SKM-1 treated with dmso at 0.1 percent for 144 hours (cell line): ENCODE measurements around the gene PYGO2.

Source experiments
- DNase-seq: peaks from one replicate; lab custom pipeline; 2025; ENCODE audit not compliant: unreplicated experiment; lab: John Stamatoyannopoulos, UW

Gene PYGO2

DNA sequence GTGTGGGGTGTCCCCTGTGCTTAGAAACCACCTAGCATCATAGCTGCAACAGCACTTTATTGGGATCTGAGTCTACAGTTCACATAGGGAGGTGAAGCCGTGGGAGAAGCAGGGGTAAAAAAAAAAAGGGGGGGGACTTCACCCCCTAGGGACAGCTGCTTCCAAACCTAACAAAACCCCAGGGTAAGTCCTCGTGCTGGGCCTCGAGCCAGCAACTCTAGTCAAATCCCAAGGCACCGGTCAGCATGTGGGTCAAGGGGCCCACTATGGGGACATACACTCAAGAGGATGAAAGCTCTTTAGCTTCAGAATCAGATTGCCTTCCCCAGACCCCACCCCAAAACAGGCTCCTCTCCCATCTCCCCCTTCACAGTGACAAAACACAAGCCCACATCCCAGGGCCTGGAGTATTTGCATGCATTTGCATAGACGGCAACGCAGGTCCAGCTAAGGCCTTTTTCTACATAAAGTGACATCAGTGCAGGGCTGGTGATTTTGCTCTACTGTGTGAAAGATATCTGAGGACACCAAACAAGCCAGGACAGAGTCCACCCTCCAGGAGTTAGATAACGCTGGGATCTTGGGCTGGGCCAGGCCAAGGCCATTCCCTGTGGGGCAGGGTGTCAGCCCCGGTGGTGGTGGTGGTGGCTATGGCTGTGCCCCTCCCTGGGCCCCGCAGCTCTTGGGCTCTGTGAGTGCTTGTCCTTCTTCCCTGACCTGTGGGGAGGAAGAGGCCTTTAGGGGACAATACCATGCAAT lies 17.0 kb downstream of the PYGO2 start:
- no peak for DNase-seq

DNA sequence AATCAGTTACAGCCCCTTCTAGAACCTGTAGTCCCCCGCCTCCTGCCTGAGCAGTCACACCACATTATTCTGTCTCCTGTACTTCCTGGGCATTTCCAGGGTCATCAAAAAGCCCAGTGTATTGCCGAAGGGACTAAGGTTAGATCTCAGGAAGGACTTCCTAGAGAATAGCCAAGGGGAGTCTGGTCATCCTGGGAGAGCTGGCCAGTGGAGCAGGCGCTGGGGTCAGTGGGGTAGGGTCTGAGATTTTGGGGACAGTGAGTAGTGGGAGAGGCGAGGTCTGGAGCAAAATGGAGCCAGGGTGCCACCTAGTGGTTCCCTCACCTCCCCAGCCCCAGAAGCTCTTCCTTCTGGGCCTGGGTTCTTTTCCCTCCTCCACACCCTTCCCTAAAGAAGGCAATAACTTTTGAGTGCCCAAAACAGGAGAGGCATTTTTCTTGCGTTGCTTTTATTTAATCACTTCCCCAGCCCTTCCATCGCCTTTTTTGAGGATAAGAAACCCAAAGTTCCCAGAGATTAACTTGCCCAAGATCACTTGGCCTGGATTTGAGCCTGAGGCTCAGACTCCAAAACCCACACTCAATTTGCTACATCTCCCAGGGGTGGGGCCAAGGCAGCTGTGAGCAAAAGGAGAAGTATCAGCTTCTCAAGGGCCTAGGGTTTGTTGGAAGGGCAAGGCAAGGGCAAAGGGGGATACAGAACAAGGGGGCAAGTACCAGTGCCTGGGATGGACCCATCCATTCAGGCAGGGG lies 17.8 kb downstream of the PYGO2 start:
- peak; percentile 83 for DNase-seq

DNA sequence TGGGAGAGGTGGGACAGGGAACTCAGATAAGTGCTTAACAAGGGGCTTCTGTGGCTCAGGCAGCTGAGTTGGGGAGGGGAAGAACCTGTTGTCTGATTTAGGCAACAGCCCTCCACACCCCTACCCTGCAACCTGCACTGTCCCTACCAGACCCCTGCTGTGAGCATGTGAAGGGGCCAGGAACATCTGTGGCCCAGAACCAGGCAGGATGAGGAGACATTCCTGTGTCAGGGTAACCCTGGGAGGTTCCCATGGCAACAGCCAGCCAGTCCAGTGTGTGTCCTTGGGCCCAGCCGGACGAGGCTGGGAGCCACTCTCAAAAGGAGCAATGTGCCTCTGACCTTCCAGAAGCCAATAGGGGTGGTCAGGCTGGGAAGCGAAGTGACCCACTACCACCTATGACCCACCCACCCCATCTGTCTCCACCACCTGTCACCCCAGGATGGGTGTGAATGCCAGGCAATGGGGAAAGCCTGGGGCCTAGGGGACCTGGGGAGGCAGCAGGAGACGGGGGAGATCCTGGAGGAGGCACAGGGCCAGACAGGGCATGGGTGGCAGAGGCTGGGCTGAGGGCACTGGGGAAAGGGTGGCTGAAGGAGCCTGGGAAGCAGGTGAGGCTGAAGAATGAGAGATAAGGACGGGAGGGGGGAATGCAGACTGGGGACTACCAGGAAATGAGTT lies 20.1 kb downstream of the PYGO2 start:
- no peak for DNase-seq

DNA sequence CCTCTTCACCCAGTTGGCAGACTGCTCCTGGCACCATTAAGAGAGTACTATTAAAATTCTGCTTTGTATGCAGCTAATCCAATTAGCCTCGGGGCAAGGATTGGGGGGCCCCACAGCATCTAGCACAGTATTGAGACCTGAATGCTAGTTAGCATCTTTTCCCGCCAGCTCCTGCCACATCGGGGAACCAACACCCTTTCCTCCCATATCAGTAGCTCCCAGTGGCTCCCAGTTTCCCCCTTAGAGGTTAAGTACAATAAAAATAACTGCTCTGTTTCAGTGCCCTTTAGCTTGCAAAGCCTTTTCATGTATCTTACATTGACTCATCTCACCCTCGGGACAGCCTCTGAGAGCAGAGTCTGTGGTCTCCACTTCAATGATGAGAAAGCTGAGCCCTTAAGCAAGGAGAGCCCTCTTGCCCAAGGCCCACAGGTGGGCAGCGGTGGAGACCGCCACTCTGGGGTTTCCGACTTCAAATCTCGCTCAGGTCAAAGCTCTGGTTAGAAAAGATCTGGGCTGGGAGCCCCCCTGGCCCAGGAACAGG lies 20.9 kb downstream of the PYGO2 start:
- DNase-seq: no peak

DNA sequence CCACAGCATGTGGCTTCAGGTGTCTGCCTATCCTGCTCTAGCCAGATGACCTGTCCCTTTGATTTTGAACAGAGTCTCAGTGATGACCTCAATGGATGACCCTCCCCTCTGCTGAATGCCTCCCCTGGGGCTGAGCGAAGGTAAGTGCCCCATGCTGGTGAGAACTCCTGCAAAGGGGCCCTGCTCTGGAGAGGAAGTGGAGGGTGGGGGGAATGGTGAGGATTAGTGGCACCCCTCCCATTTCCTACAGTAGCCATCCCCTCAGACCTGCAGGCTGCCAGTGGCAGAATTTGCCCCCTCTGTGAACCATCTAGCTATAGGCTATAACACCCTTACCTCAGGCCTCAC lies 21.4 kb downstream of the PYGO2 start:
- DNase-seq: no peak

DNA sequence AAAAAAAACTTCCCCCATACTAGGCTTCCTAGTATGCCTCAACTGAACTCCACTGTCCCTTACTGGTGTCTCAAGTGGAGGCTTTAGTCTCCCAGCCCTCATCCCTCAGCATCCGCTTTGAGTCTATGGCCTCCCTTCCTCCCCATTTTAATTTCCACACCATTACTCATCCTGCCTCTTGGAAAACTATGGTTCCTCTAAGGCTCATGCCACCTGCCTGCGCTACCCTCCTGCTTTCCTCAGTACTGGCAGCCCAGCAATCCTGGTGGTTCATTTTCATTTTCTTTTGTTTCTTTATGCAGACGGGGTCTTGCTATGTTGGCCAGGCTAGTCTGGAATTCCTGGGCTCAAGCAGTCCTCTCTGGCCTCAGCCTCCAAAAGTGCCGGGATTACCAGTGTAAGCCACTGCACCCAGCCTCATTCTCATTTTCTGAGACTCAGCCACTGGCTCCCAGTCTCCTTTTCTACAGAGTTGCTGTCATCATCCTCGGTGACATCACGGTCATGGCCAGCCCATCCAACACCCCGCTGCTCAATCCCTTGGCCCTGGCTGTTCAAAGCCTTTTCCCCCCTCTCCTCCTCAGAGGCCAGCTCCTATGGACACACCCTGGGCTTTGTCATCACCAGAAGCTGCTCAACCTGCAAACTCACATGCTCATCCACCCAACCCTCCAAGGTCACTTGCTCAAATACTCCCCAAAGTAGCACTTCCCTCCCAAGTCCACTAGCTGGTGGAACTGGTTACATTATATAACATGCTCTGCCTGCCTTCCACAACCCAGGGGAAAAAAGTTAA lies 22.8 kb downstream of the PYGO2 start:
- no peak for DNase-seq

DNA sequence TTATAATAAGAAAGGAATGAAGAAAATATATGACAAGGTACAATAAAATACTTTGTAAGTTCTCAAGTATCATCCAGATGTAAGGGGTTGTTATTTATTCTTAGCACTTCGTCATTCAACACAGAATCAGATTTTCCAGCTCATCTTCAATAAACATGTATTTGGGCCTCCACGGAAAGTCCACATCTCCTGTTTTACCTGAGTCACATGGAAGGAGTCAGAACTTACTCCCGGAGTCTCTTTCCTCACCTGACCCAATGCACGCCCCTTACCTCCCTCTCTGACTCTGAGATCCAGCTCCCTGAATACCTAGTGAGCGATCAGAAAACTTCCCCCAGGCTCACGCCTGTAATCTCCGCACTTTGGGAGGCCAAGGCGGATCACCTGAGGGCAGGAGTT lies 23.6 kb downstream of the PYGO2 start:
- no peak for DNase-seq

DNA sequence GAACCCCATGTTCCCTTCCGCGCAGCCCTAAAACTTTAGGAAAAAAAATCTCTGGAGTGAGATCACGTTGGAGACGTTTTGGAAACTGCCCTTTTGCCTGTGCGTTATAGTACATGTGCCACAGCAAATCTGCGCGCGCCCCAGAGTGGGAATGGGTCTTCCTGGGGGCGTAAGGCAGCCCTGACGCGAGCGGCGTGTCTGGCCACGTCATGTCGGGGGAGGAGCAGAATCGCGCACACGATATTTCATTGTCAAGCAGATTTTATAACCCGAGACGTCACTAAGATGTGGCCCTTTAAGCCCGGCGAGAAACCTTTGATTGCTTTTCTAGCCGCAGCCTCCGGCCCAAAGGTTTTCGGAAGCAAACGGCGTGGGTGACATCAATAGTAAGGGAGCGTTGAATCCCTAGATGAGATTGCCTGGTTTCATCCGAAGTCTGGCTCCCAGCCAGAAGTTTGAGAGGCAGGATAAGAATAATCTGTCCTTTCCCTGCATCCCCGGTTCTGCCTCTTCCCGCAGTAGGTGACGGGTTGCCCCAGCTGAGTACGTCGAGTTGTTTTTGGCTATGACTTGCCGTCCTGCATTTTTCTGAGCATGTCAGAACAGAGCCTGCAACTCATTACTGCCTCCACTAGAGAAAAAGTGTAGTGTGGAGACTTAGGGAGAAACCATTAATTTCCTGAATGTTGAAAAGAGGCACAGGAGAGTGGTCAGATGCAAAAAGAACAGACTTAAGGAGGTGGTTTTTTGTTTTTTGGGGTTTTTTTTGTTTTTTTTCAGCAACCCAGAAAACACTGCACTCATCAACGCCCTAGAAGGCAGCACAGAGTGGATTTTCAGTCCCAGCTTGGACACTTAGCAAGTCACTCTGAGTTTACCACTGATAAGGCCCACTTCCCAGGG lies 24.2 kb downstream of the PYGO2 start:
- peak; percentile 94 for DNase-seq

DNA sequence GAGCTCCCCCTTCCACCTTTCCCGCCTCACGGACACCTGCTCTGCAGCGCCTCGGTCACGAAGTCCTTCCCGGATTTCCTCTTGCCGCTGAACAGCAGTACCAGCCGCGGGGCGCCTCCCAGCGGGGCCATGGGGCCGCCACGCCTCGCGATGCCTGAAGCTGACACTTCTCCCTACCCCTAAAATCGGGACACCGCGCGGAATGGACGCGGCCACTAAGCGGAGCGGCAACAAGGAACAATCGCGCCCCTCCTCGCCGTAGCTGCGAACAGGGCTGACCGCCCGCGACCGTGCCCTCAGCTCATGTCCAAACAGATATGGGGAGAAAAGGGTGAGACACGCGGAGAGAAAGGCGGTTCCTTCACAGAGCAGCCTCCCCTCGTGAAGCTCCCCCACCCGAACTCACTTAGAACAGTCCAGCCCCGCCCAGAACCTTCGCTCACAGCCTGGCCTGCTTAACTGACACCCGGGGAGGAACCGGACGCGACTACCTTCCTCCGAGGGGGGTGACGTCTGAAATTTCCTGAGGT lies 25.0 kb downstream of the PYGO2 start, which contains the start of gene PMVK:
Gene PMVK, minus strand, starts transcription at position 165 of the 530 bp plus-strand sequence. Its CDS starts 34 bp downstream, at position 131.
- DNase-seq: peak; percentile 97

DNA sequence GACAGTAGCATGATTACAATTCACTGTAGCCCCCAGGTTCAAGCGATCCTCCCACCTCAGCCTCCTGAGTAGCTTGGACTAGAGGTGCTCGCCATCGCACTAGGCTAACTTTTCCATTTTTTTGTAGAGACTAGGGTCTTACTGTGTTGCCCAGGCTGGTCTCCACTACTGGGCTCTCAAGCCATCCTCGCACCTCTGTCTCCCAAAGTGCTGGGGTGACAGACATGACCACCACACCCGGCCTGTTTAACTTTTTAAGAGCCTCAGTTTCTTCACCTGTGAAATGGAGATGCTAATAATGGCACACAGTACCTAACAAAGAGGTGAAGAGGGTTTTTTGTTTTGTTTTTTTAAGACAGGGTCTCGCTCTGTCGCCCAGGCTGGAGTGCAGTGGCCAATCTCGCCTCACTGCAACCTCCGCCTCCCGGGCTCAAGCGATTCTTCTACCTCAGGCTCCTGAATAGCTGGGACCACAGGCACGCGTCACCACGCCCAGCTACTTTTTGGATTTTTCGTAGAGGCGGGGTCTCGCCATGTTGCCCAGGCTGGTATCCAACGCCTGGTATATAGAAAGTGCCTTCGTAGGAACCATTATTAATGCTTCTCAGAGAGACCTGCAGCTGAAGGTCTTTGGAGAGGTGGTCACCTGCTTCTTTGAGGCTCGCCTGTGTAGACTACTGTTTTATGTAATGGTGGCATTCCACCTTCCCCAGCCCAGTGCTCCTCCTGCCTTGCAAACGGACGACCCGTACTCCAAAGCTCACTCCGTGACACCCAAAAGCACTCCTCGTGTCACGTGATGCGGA lies 25.6 kb downstream of the PYGO2 start:
- DNase-seq: no peak

DNA sequence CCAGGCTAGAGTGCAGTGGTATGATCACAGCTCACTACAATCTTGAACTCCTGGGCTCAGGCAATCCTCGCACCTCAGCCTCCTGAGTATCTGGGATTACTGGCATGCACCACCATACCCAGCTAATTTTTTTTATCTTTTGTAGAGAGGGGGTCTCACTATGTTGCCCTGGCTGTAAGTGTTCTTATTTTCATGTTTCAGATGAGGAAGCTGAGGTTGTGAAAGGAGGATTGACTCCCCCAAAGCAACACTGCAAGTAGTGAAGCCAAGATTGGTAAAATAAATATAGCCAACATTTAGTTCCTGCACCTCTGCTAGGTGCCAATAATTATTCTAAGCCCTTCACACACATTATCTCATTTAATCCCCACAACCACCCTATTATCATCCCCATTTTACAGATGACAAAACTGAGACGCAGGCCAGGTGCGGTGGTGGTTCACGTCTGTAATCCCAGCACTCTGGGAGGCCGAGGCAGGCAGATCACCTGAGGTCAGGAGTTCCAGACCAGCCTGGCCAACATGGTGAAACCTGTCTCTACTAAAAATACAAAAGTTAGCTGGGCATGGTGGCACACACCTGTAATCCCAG lies 27.1 kb downstream of the PYGO2 start:
- no peak for DNase-seq

DNA sequence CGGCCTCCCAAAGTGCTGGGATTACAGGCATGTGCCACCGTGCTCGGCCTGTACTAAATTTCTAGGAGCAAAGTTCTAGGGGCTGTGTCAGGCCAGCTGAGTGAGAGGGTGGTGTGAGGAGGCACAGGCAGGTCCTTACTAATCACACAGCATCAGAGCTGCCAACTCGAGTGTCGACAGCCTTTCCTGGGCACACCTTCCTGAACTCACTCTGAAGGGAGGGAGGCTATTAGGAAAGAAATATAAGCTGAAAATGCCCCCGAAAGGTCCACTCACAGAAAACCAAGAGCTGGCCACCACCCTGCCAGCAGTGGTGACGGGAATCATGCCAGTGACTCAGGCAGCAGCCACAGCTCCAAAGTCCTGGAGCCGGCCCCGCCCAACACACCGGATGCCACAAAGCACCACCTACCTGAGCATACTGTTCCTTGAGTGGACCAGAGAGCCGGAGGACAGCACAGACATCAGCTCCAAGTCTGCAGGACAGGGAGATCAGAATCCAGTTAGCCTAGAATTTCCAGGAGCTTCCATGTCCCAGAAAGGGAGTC lies 29.6 kb downstream of the PYGO2 start:
- DNase-seq: no peak

DNA sequence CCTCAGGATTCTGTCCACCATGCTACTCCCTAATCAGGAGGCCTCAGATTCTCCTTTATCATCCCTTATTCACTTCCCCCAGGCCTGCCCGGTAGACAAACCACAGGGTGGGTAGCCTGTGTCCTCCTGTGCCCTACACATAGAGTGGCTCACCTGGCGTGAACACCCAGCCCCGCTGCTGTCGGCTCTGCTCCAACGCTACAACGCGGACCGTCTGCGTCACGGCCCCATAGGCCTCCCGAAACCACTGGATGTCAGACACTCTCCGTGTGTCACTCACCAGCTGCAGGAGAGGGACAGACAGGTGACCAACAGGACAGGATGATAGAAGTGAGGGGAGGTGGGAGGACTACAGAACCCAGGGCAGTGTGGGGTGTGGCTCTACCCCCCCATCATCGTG lies 35.4 kb downstream of the PYGO2 start:
- no peak for DNase-seq

DNA sequence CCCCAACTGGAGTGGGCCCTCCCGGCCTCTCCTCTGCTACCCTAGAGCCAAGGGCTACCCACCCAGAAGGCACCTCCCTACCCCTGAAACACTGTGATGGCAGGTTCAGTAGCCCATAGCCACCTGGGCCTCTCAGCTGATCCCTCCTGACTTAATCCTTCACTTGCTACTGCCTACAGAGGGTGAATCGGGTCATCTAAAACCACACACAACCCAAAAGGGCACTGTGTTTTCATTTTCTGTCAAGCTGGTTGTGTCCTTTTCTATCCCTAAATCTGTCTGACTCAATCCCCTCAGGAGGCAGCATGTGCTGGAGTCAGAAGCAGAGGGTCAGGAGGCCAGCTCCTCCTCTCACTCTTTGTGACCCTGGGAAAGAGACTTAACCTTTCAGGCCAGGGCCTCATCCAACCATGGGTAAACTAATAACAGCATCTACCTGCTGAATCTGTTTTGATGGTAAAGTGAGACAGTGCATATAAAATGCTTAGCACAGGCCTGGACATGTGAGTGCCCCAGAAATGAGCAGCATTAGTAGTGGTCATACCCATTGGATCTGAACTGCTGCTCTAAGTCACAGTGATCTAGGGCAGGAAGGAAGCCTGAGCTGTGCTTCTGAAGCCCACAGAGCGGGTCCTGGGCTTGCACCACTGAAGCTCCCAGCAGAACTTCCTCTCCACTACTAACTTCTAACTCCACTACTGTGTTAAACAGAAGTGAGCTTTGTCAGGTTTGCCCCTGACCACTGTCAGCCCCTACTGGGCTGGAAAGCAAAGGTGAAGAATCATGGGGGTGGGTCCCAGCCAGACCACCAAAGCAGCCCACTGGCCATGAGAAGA lies 36.0 kb downstream of the PYGO2 start:
- DNase-seq: peak; percentile 56

DNA sequence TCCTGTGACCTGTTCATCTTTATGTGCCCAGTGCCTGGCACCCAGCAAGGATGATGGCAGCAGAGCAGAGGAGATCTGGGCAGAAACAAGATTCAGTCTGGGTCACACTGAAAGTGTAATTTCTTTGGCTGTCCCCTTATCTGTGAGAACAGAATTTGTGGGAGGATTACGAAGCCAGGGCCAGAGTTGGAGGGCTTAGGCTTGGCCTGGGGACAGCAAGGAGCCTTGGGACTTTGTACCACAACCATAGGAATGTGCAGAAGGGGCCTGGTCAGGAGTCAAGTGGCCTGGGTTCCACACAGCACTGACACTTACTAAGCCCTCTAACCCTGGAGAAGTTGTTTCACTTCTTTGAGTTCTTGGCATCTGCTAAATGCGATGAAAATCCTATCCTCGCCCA lies 37.9 kb downstream of the PYGO2 start:
- DNase-seq: no peak

DNA sequence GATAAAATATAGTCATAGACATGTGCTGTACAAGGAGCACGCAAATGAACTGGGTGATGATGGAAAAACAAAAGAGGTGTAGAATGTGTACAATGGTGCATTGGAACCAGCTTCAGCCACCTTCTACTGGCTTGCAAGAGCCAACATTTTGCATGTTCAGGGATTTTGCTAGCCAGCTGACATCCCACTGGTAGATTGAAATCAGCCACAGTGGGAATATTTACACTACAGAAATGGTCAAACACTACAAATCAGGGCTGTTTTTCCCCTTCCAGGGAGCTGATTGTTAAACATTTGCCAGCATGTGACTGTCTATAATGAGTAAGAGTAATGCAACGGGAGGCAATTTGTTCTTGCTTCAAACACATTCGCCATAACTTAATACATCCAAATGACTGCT lies 48.3 kb downstream of the PYGO2 start:
- DNase-seq: no peak

DNA sequence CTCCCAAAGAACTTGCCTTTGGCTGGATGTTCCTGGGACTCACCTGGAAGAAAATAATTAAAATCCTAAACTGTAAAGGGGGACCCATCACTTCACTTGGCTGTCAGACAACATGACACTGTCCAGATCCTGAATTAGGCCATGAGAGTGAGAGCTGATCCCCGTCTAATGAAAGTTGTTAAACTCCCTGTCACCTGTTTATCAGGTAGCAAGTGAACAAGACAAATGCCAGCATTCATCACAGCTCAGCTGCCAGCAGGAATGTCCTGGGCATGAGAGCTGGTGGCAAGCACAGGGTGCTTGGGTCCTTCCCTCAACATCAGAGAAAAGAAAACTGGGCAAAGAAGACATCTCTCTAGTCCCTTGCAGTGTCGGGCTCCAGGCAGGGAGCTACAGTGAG lies 48.8 kb downstream of the PYGO2 start:
- DNase-seq: no peak
